IMR-90 (cell line): ENCODE results near the gene KCTD11. TPM values are rescaled to one million over a fixed set of nuclear protein-coding genes. Genes with fewer than 3 reads are reported as not detected.
A peak's percentile ranks its signal among the peaks of the same experiment; 100 is the strongest.

ENCODE experiments used
- ATAC-seq: fragments of 200-7000 bp; cut with Tn5 transposase; 2 replicates; pipeline ENCODE4 v1.9.1; 2020; ENCODE audit warnings: low read depth, mild to moderate bottlenecking, moderate library complexity
- BruUV-seq: library from RNA; stranded (reverse); fragments of 400-500 nt; replicated peaks from 2 replicates; lab custom pipeline; 2021; lab: Mats Ljungman, UMichigan
- CTCF ChIA-PET: fragments of 300-600 bp; formaldehyde crosslinking; extraction: SDS; loops from one replicate; lab custom pipeline; 2021; ENCODE audit warnings: antibody characterized with exemption; lab: Yijun Ruan, JAX
- POLR2A ChIA-PET: fragments of 300-600 bp; sonication (Branson Sonifier 250); formaldehyde crosslinking; loops from one replicate; lab custom pipeline; 2022; ENCODE audit warnings: antibody characterized with exemption; ENCODE audit not compliant: unreplicated experiment; lab: Charles Lee
- DNase-seq: peaks from one replicate; pipeline ENCODE4 v3.0.0; 2013
- H2AFZ ChIP-seq: replicated peaks from 2 replicates; pipeline ENCODE3; 2013; ENCODE audit warnings: low read length, mild to moderate bottlenecking; ENCODE audit not compliant: poor library complexity
- H2AK5ac ChIP-seq: 2 replicates; pipeline ENCODE4 v1.6.1; 2013; ENCODE audit warnings: low read depth, low read length, inconsistent platforms
- H2AK9ac ChIP-seq: replicated peaks from 2 replicates; pipeline ENCODE3; 2013; ENCODE audit warnings: mild to moderate bottlenecking, low read depth, low read length, moderate library complexity; ENCODE audit not compliant: poor library complexity
- H2BK120ac ChIP-seq: 2 replicates; pipeline ENCODE4 v1.6.1; 2013; ENCODE audit warnings: low read depth, low read length, inconsistent platforms
- H2BK15ac ChIP-seq: 3 replicates; pipeline ENCODE4 v1.6.1; 2013; ENCODE audit warnings: low read depth, low read length, inconsistent platforms
- H2BK20ac ChIP-seq: 2 replicates; pipeline ENCODE4 v1.6.1; 2013; ENCODE audit warnings: low read depth, mild to moderate bottlenecking, inconsistent platforms, low read length, moderate library complexity
- H2BK5ac ChIP-seq: 2 replicates; pipeline ENCODE4 v1.6.1; 2013; ENCODE audit warnings: mild to moderate bottlenecking, low read depth, low read length, inconsistent platforms; ENCODE audit not compliant: poor library complexity, severe bottlenecking
- H3K14ac ChIP-seq: replicated peaks from 2 replicates; pipeline ENCODE4 v1.6.1; 2013; ENCODE audit warnings: low read depth, low read length, inconsistent platforms
- H3K18ac ChIP-seq: 2 replicates; pipeline ENCODE4 v1.6.1; 2013; ENCODE audit warnings: low read depth, low read length, control low read depth
- H3K23ac ChIP-seq: 2 replicates; pipeline ENCODE4 v1.6.1; 2013; ENCODE audit warnings: low read depth, low read length, inconsistent platforms
- H3K27ac ChIP-seq: 2 replicates; pipeline ENCODE4 v1.5.1; 2013; ENCODE audit warnings: mild to moderate bottlenecking, control low read depth, low read length; ENCODE audit not compliant: insufficient read depth
- H3K27me3 ChIP-seq: 2 replicates; pipeline ENCODE4 v1.6.1; 2013; ENCODE audit warnings: low read length; ENCODE audit not compliant: control insufficient read depth, insufficient read depth
- H3K36me3 ChIP-seq: 2 replicates; pipeline ENCODE4 v1.6.1; 2013; ENCODE audit warnings: low read length, mixed read lengths; ENCODE audit not compliant: control insufficient read depth, insufficient read depth
- H3K4ac ChIP-seq: 2 replicates; pipeline ENCODE4 v1.6.1; 2013; ENCODE audit warnings: low read depth, low read length, inconsistent platforms
- H3K4me1 ChIP-seq: 2 replicates; pipeline ENCODE4 v1.6.1; 2013; ENCODE audit warnings: low read length, mixed read lengths; ENCODE audit not compliant: control insufficient read depth, insufficient read depth
- H3K4me2 ChIP-seq: 2 replicates; pipeline ENCODE4 v1.6.1; 2013; ENCODE audit warnings: low read depth, mild to moderate bottlenecking, control low read depth, low read length, moderate library complexity
- H3K4me3 ChIP-seq: 2 replicates; pipeline ENCODE4 v1.5.1; 2013; ENCODE audit warnings: low read depth, mild to moderate bottlenecking, control low read depth, low read length, moderate library complexity; ENCODE audit not compliant: insufficient read depth
- H3K56ac ChIP-seq: 2 replicates; pipeline ENCODE4 v1.6.1; 2013; ENCODE audit warnings: low read length, inconsistent platforms; ENCODE audit not compliant: insufficient read depth; ENCODE audit errors: extremely low read depth
- H3K79me1 ChIP-seq, 2 experiments: 2 replicates each; pipeline ENCODE4 v1.6.1; 2013; ENCODE audit warnings: low read length in 2 of 2, inconsistent platforms in 1 of 2, low read depth in 1 of 2
- H3K9ac ChIP-seq: 2 replicates; pipeline ENCODE4 v1.6.1; 2013; ENCODE audit warnings: low read depth, low read length, control low read depth
- H3K9me1 ChIP-seq: 2 replicates; pipeline ENCODE4 v1.6.1; 2013; ENCODE audit warnings: low read length, inconsistent platforms; ENCODE audit not compliant: insufficient read depth
- H3K9me3 ChIP-seq: 2 replicates; pipeline ENCODE4 v1.6.1; 2013; ENCODE audit warnings: low read length; ENCODE audit not compliant: control insufficient read depth, insufficient read depth
- H4K20me1 ChIP-seq: 2 replicates; pipeline ENCODE4 v1.6.1; 2013; ENCODE audit warnings: low read length, inconsistent platforms; ENCODE audit not compliant: insufficient read depth
- H4K5ac ChIP-seq: 2 replicates; pipeline ENCODE4 v1.6.1; 2013; ENCODE audit warnings: mild to moderate bottlenecking, low read depth, low read length, control low read depth
- H4K8ac ChIP-seq, 2 experiments: 2 replicates each; pipeline ENCODE4 v1.6.1; 2013; ENCODE audit warnings: low read depth in 2 of 2, low read length in 2 of 2, control low read depth in 1 of 2, inconsistent platforms in 1 of 2
- H4K91ac ChIP-seq: 2 replicates; pipeline ENCODE4 v1.6.1; 2013; ENCODE audit warnings: low read depth, low read length, inconsistent platforms; ENCODE audit not compliant: insufficient read depth
- BHLHE40 ChIP-seq: fragments of 150-350 bp; IDR thresholded peaks from 2 replicates; pipeline ENCODE4 v1.6.1; 2016; ENCODE audit warnings: mild to moderate bottlenecking, low read depth, low read length
- CEBPB ChIP-seq: IDR thresholded peaks from 2 replicates; pipeline ENCODE4 v1.6.1; 2012; ENCODE audit warnings: low read depth, low read length, improper control_type of control experiment
- CHD1 ChIP-seq: IDR thresholded peaks from 2 replicates; pipeline ENCODE4 v1.6.1; 2012; ENCODE audit warnings: low read depth, low read length, improper control_type of control experiment
- CTCF ChIP-seq: conservative IDR thresholded peaks from 2 replicates; pipeline ENCODE4 v1.5.1; 2012; ENCODE audit warnings: mild to moderate bottlenecking, low read depth, low read length, improper control_type of control experiment
- ELK1 ChIP-seq: fragments of 150-350 bp; IDR thresholded peaks from 2 replicates; pipeline ENCODE4 v1.6.1; 2016; ENCODE audit warnings: low read depth, mild to moderate bottlenecking, low read length, moderate library complexity, borderline replicate concordance
- FOS ChIP-seq: fragments of 150-350 bp; IDR thresholded peaks from 2 replicates; pipeline ENCODE4 v1.6.1; 2016; ENCODE audit warnings: low read depth, low read length
- MAFK ChIP-seq: IDR thresholded peaks from 2 replicates; pipeline ENCODE4 v1.6.1; 2012; ENCODE audit warnings: low read depth, low read length, improper control_type of control experiment
- MXI1 ChIP-seq: IDR thresholded peaks from 2 replicates; pipeline ENCODE4 v1.6.1; 2012; ENCODE audit warnings: low read depth, mild to moderate bottlenecking, low read length, moderate library complexity, borderline replicate concordance
- NFE2L2 ChIP-seq: fragments of 150-350 bp; IDR thresholded peaks from 2 replicates; pipeline ENCODE4 v1.6.1; 2016; ENCODE audit warnings: low read depth, mild to moderate bottlenecking, low read length
- POLR2A ChIP-seq: IDR thresholded peaks from 2 replicates; pipeline ENCODE4 v1.6.1; 2012; ENCODE audit warnings: mild to moderate bottlenecking, low read depth, low read length
- RAD21 ChIP-seq: IDR thresholded peaks from 2 replicates; pipeline ENCODE4 v1.6.1; 2012; ENCODE audit warnings: low read length, improper control_type of control experiment
- RCOR1 ChIP-seq: IDR thresholded peaks from 2 replicates; pipeline ENCODE4 v1.6.1; 2012; ENCODE audit warnings: mild to moderate bottlenecking, low read length, improper control_type of control experiment; ENCODE audit not compliant: insufficient replicate concordance
- RFX5 ChIP-seq: IDR thresholded peaks from 2 replicates; pipeline ENCODE4 v1.8.0; 2012; ENCODE audit warnings: low read depth, mild to moderate bottlenecking, low read length, moderate library complexity
- SMC3 ChIP-seq: fragments of 150-350 bp; IDR thresholded peaks from 2 replicates; pipeline ENCODE4 v1.6.1; 2016; ENCODE audit warnings: low read depth, mild to moderate bottlenecking, antibody characterized with exemption, low read length, moderate library complexity
- USF2 ChIP-seq: fragments of 150-350 bp; IDR thresholded peaks from 2 replicates; pipeline ENCODE4 v1.6.1; 2017; ENCODE audit warnings: mild to moderate bottlenecking, antibody characterized with exemption, low read length, low read depth
- WGBS, 2 experiments: methylation state at CpG; one replicate each; pipeline versions ENCODE4 v1.1.5 to v1.1.7; 2013; ENCODE audit warnings: missing lambda C conversion rate in 2 of 2; ENCODE audit not compliant: insufficient read length in 1 of 2; ENCODE audit errors: extremely low coverage in 2 of 2; 5-methylcytosine and 5-hydroxymethylcytosine counted together
- dilution Hi-C: fragments of 300-500 bp; cut with HindIII; formaldehyde crosslinking; loops from one replicate; pipeline ENCODE4 v1.14.3; 2018; ENCODE audit warnings: low sequenced_read_pairs; ENCODE audit not compliant: unreplicated experiment
- in situ Hi-C: fragments of 300-500 bp; cut with MboI; formaldehyde crosslinking; loops from 3 replicates; pipeline ENCODE4 v1.14.3; 2019; ENCODE audit warnings: low sequenced_read_pairs, inconsistent platforms, mixed read lengths
- intact Hi-C: fragments of 100-400 bp; cut with micrococcal nuclease; formaldehyde crosslinking; loops from 2 replicates; pipeline ENCODE4 v1.10.0; 2022
- polyA plus RNA-seq, 3 experiments: library from polyadenylated mRNA; depleted of rRNA; stranded (reverse); fragments of >200 nt; gene quantifications; 2 replicates each; pipeline ENCODE4 v1.2.3, GENCODE V29; 2012; ENCODE audit warnings: low replicate concordance in 1 of 3
- total RNA-seq: library from RNA; depleted of rRNA; stranded (reverse); fragments of >200 nt; gene quantifications from 2 replicates; pipeline ENCODE4 v1.2.3, GENCODE V29; 2012

Gene KCTD11
- total and polyA plus RNA-seq, 2 of the 4 experiments (the other 2 are of a cell fraction) = 10.8 to 16.4 TPM

GRCh38 chr17:7315570-7316235 is 36.3 kb upstream of the KCTD11 start:
- ATAC-seq = no peak
- TF ChIP-seq NFE2L2 (no peak), POLR2A (no peak), SMC3 (no peak), RCOR1 (no peak), MAFK (no peak), USF2 (no peak), BHLHE40 (no peak), ELK1 (no peak), RFX5 (no peak), CEBPB (no peak), FOS (no peak), CTCF (no peak), CHD1 (no peak), RAD21 (no peak), MXI1 (no peak)

More at GRCh38 chr17:7315570-7316235, 36.3 kb upstream of the KCTD11 start:
- Histone ChIP-seq H3K23ac (peak overlapping the region; percentile 36), H3K9me1 (peaks cover 7% of the 10 kb centered on the region; the same call in 1 of the 2 replicates), H3K4me2 (peak overlapping the region; percentile 78), H4K5ac (peak overlapping the region; percentile 97), H2AK9ac (peak overlapping the region; percentile 89), H3K9me3 (no peaks in the 10 kb centered on the region), H2BK120ac (no peak overlapping the region), H3K4me1 (peaks cover 7% of the 10 kb centered on the region), H3K18ac (no peak overlapping the region), H3K9ac (peak overlapping the region; percentile 91), H3K27ac (peak overlapping the region; percentile 84), H2BK5ac (peak overlapping the region; percentile 64), H3K79me1 (peaks cover 23 to 41% of the 10 kb centered on the region in 2 experiments), H3K56ac (peak overlapping the region; percentile 40), H3K14ac (peak overlapping the region; percentile 41; the same call in 1 of the 2 replicates), H4K20me1 (peaks cover 39% of the 10 kb centered on the region), H4K8ac (peak overlapping the region; percentile 98 to 99), H2BK15ac (no peak overlapping the region), H3K36me3 (peaks cover 60% of the 10 kb centered on the region), H2AFZ (peak overlapping the region; percentile 90), H3K4me3 (peak overlapping the region; percentile 78), H2BK20ac (no peak overlapping the region), H4K91ac (peak overlapping the region; percentile 55; the same call in 1 of the 2 replicates), H2AK5ac (peak overlapping the region; percentile 48), H3K4ac (peak overlapping the region; percentile 57), H3K27me3 (no peaks in the 10 kb centered on the region)
- CTCF ChIA-PET = no interaction called here
- no peak for DNase-seq
- BruUV-seq = no TSS peak
- intact Hi-C loops (no loop called here), in situ Hi-C loops (no loop called here), dilution Hi-C loops (no loop called here)
- POLR2A ChIA-PET = no interaction called here
- 88% methylated on average over 6 of the region's 30 CpGs; no CpG with 5 or more reads in 1 of the 2 experiments for WGBS, 2 experiments
